Measurements from ENCODE around the gene COX15.
"Not testable (repeated sequence)": the region's sequence is repeated elsewhere in the genome, so short reads cannot be mapped to it uniquely, and the experiment has no call there.

The COX15 gene

GRCh38 chr10:99732033-99732842 is at the start of gene COX15, which contains the start of gene CUTC:
TSS of gene COX15 (minus strand) at chr10:99732127. CDS start at chr10:99732049, 78 bp downstream.
TSS of gene CUTC (plus strand) at chr10:99732234. CDS start at chr10:99732349, 115 bp downstream.
- peak; percentile 90 for DNase-seq (ENCODE audit: low read depth)

- DNase-seq (ENCODE audit: low read depth): no peak
Observed at GRCh38 chr10:99779335-99779734, 47.4 kb upstream of the COX15 start.

GRCh38 chr10:99777918-99778714 is 46.2 kb upstream of the COX15 start:
- no peak for DNase-seq (ENCODE audit: low read depth)

GRCh38 chr10:99775850-99776249 is 43.9 kb upstream of the COX15 start:
- DNase-seq (ENCODE audit: low read depth): no peak

- no peak for DNase-seq (ENCODE audit: low read depth)
Observed at GRCh38 chr10:99770408-99771045, 38.6 kb upstream of the COX15 start.

GRCh38 chr10:99769706-99770105 is 37.8 kb upstream of the COX15 start:
- DNase-seq (ENCODE audit: low read depth): no peak

- DNase-seq (ENCODE audit: low read depth): no peak
Observed at GRCh38 chr10:99768556-99768955, 36.6 kb upstream of the COX15 start.

GRCh38 chr10:99767901-99768300 is 36.0 kb upstream of the COX15 start:
- DNase-seq (ENCODE audit: low read depth): no peak

GRCh38 chr10:99766302-99766681 is 34.4 kb upstream of the COX15 start:
- no peak for DNase-seq (ENCODE audit: low read depth)

- DNase-seq (ENCODE audit: low read depth): no peak
Observed at GRCh38 chr10:99765672-99766301, 33.9 kb upstream of the COX15 start.

GRCh38 chr10:99761365-99761764 is 29.4 kb upstream of the COX15 start:
- no peak for DNase-seq (ENCODE audit: low read depth)

GRCh38 chr10:99760321-99760720 is 28.4 kb upstream of the COX15 start:
- no peak for DNase-seq (ENCODE audit: low read depth)

- DNase-seq (ENCODE audit: low read depth): no peak
Observed at GRCh38 chr10:99758211-99758891, 26.4 kb upstream of the COX15 start.

- DNase-seq (ENCODE audit: low read depth): no peak
Observed at GRCh38 chr10:99756159-99756558, 24.2 kb upstream of the COX15 start.

- no peak for DNase-seq (ENCODE audit: low read depth)
Observed at GRCh38 chr10:99754670-99755069, 22.7 kb upstream of the COX15 start.

- DNase-seq (ENCODE audit: low read depth): no peak
Observed at GRCh38 chr10:99750641-99751040, 18.7 kb upstream of the COX15 start.

- no peak for DNase-seq (ENCODE audit: low read depth)
Observed at GRCh38 chr10:99748823-99749451, 17.0 kb upstream of the COX15 start.

- DNase-seq (ENCODE audit: low read depth): not testable (repeated sequence)
Observed at GRCh38 chr10:99746166-99746565, 14.2 kb upstream of the COX15 start.

GRCh38 chr10:99743841-99744240 is 11.9 kb upstream of the COX15 start:
- no peak for DNase-seq (ENCODE audit: low read depth)

GRCh38 chr10:99742701-99743100 is 10.8 kb upstream of the COX15 start:
- no peak for DNase-seq (ENCODE audit: low read depth)

- DNase-seq (ENCODE audit: low read depth): no peak
Observed at GRCh38 chr10:99742254-99742653, 10.3 kb upstream of the COX15 start.

Measured in stimulated activated CD8-positive, alpha-beta memory T cell treated with anti-CD3 and anti-CD28 coated beads, Interleukin-12 subunit alpha, Interleukin-12 subunit beta, amount 100 ng/mL, for 4 hours (primary cell).